ENCODE results near the gene EDA2R. TPM values are rescaled to one million over a fixed set of nuclear protein-coding genes. Genes with fewer than 3 reads are reported as not detected.

EDA2R gene
- total RNA-seq, 4 donors from 2014 or later: 2.4 to 5.9 (median 3.1) TPM

DNA sequence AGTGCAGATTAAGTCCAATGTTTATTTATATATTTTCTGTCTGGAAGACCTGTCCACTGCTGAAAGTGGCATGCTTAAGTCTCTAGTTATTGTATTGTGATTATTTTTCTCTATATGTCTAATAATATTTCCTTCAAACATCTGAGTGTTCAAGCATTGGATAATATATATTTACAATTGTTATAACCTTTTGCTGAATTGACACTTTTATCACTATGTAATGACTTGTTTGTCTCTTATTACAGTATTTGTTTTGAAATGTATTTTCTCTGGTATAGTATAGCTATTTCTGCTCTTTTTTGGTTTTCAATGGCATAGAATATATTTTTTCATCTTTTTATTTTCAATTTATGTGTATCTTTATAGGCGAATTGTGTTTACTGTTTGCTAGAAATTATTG lies 59.7 kb downstream of the EDA2R start:
- H3K4me3 ChIP-seq: no peak overlapping the region
- WGBS, 2 donors: 26 to 76% methylated on average over 1 of the region's 1 CpG
- no peak overlapping the region for H3K27ac ChIP-seq
- H3K9me3 ChIP-seq: no peaks in the 10 kb centered on the region
- H3K4me1 ChIP-seq: no peaks in the 10 kb centered on the region
- DNase-seq (ENCODE audit: low spot score in 2 of 2): no peak
- TF ChIP-seq POLR2A (IDR thresholded peaks at IDR 0.05) (no peak), EP300 (IDR thresholded peaks at IDR 0.05) (no peak)
- TF ChIP-seq, protein P1, sequence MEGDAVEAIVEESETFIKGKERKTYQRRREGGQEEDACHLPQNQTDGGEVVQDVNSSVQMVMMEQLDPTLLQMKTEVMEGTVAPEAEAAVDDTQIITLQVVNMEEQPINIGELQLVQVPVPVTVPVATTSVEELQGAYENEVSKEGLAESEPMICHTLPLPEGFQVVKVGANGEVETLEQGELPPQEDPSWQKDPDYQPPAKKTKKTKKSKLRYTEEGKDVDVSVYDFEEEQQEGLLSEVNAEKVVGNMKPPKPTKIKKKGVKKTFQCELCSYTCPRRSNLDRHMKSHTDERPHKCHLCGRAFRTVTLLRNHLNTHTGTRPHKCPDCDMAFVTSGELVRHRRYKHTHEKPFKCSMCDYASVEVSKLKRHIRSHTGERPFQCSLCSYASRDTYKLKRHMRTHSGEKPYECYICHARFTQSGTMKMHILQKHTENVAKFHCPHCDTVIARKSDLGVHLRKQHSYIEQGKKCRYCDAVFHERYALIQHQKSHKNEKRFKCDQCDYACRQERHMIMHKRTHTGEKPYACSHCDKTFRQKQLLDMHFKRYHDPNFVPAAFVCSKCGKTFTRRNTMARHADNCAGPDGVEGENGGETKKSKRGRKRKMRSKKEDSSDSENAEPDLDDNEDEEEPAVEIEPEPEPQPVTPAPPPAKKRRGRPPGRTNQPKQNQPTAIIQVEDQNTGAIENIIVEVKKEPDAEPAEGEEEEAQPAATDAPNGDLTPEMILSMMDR (IDR thresholded peaks at IDR 0.05): no peak
- H3K27me3 ChIP-seq: no peaks in the 10 kb centered on the region
- H3K36me3 ChIP-seq: no peaks in the 10 kb centered on the region

DNA sequence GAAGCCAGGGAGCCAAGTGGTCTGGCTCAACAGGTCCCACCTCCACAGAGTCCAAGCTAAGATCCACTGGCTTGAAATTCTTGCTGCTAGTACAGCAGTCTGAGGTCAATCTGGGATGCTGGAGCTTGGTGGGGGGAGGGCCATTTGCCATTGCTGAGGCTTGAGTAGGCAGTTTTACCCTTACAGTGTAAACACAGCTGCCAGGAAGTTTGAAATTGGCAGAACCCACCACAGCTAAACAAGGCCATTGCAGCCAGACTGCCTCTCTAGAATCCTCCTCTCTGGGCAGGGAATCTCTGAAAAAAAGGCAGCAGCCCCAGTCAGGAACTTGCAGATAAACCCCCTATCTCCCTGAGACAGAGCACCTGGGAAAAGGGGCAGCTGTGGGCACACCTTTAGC lies 84.9 kb downstream of the EDA2R start:
- Histone ChIP-seq H3K36me3 (no peaks in the 10 kb centered on the region), H3K27ac (no peak overlapping the region), H3K9me3 (no peaks in the 10 kb centered on the region), H3K4me3 (no peak overlapping the region), H3K4me1 (no peaks in the 10 kb centered on the region), H3K27me3 (no peaks in the 10 kb centered on the region)
- DNase-seq (ENCODE audit: low spot score in 2 of 2): no peak
- TF ChIP-seq POLR2A (IDR thresholded peaks at IDR 0.05) (no peak), EP300 (IDR thresholded peaks at IDR 0.05) (no peak)
- TF ChIP-seq, protein P1 (IDR thresholded peaks at IDR 0.05): no peak

DNA sequence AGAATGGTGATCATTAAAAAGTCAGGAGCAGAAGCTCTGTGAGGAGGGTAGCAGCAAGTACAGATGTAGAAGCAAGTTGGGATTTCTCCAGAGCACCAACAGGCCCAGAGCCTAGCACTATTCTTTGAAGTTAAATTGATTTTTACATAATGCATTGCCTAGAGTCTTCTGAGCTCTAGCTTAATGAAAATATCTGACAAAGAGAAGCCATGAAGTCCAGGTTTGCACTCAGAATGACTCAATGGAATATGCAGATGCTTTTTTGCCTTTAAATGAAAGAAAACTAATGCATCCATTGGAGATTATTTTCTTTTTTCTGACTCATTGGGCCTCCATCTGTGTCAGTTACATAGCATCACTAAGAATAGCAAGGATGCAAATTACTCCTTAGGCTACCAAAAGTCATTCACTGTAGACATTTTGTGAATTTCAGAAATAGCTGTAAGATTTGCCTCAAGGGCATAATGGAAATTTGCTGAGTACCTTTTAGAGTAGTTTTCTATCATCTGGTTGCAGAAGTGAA lies 91.0 kb downstream of the EDA2R start:
- H3K27me3 ChIP-seq: no peaks in the 10 kb centered on the region
- TF ChIP-seq POLR2A (IDR thresholded peaks at IDR 0.05) (no peak), EP300 (IDR thresholded peaks at IDR 0.05) (no peak)
- TF ChIP-seq, protein P1 (IDR thresholded peaks at IDR 0.05): no peak
- H3K36me3 ChIP-seq: no peaks in the 10 kb centered on the region
- no peak overlapping the region for H3K27ac ChIP-seq
- H3K4me3 ChIP-seq: no peak overlapping the region
- no peaks in the 10 kb centered on the region for H3K4me1 ChIP-seq
- no peaks in the 10 kb centered on the region for H3K9me3 ChIP-seq
- no peak for DNase-seq (ENCODE audit: low spot score in 2 of 2)

Small RNA genes within 50 kb of the gene (small RNA-seq; reads per million reads assigned to genes)
- not detected for gene RNU6-394P

Measured in tibial nerve (tissue), 4 donors.